Mucosa of descending colon (tissue), 3 donors: ENCODE results near the gene NUPR1. TPM values are rescaled to one million over a fixed set of nuclear protein-coding genes. Genes with fewer than 3 reads are reported as not detected.
"Not testable (repeated sequence)": the region's sequence is repeated elsewhere in the genome, so short reads cannot be mapped to it uniquely, and the experiment has no call there.

Experiments
- ATAC-seq: fragments of 200-7000 bp; cut with Tn5 transposase; one replicate; pipeline ENCODE4 v1.9.1; 2020; ENCODE audit warnings: mild to moderate bottlenecking, moderate library complexity
- DNase-seq, 3 donors: peaks; one replicate each; pipeline ENCODE4 v3.0.0-alpha.2; 2020
- H3K36me3 ChIP-seq: fragments of 200-600 bp; one replicate; pipeline ENCODE4 v1.8.0; 2021; ENCODE audit warnings: low read depth, mild to moderate bottlenecking
- H3K4me1 ChIP-seq: fragments of 200-600 bp; one replicate; pipeline ENCODE4 v1.8.0; 2021; ENCODE audit warnings: low read depth, mild to moderate bottlenecking
- H3K4me3 ChIP-seq: fragments of 200-600 bp; one replicate; pipeline ENCODE4 v1.8.0; 2021; ENCODE audit warnings: mild to moderate bottlenecking
- H3K9me3 ChIP-seq: fragments of 200-600 bp; one replicate; pipeline ENCODE4 v1.8.0; 2021; ENCODE audit warnings: mild to moderate bottlenecking
- CTCF ChIP-seq: fragments of 200-600 bp; IDR thresholded peaks from one replicate; pipeline ENCODE4 v1.8.0; 2022; ENCODE audit warnings: antibody characterized with exemption, mild to moderate bottlenecking
- intact Hi-C, 2 donors: fragments of 100-400 bp; cut with DNase I in 1 of 2; cut with micrococcal nuclease in 1 of 2; formaldehyde crosslinking; loops; one replicate each; pipeline versions ENCODE4 v1.11.0 to v1.11.1; 2022; cut with DNase I, micrococcal nuclease
- total RNA-seq, 3 donors: library from RNA; stranded (reverse); fragmentation: NEBNext Ultra II Directional in 2 of 3; extraction: Animal tissue kit (Norgen Biotek cat#: 25700) in 2 of 3; gene quantifications; one replicate each; pipeline versions ENCODE4 v1.2.1 to v1.2.4, GENCODE V29; 2021 to 2023
- donor health status: DM: no; HTN: no; CAD: no; lungs with moderate emphysema.
- donor health status: DM: no; HTN: no; CAD: no.
- donor health status: DM: no; HTN: yes; CAD: no.

NUPR1 gene
- total RNA-seq, 3 donors from 2014 or later = 51.7 to 145 (median 129) TPM

DNA sequence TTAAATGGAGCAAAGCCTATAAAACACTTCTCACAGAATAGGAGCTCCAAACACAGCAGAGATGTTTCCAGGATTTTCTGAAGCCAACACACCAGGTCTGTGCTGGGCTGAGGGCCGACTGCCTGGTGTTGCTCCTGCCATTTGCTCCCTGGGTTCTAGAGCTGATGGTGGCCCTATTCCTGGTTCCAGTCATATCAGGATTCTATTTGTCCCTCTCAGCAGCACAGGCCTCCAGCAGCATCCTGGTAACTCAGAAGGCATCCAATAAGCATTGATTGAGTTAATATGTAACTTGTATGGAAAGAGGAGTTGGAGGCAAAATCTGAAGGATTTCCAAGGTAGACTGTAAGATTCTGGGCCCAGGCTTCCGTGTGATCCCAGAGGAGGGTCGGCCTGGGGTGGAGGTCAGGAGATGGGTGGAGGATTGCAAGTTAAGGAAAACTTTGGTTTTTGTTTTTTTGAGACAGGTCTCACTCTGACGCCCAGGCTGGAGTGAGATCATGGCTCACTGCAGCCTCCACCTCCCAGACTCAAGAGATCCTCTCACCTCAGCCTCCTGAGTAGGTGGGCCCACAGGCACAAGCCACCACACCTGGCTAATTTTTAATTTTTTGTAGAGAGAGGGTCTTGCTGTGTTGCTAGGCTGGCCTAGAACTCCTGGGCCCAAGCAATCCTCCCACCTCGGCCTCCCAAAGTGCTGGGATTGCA is 5.7 kb downstream of the NUPR1 start:
- intact Hi-C loops = no loop called here
- TF ChIP-seq CTCF = no peak
- no peaks in the 10 kb centered on the region for H3K9me3 ChIP-seq
- no peaks in the 10 kb centered on the region for H3K36me3 ChIP-seq
- DNase-seq (no peak), ATAC-seq (peak; percentile 56)
- peaks cover 21% of the 10 kb centered on the region for H3K4me1 ChIP-seq
- no peak overlapping the region for H3K4me3 ChIP-seq

GRCh38 chr16:28531777-28532744 is 6.7 kb downstream of the NUPR1 start:
- H3K4me1 ChIP-seq = peaks cover 16% of the 10 kb centered on the region
- DNase-seq = peak; percentile 84 to 88 (median 87)
- no peak for TF ChIP-seq CTCF
- peak; percentile 96 for ATAC-seq
- intact Hi-C loops = no loop called here
- H3K36me3 ChIP-seq = no peaks in the 10 kb centered on the region
- H3K4me3 ChIP-seq = no peak overlapping the region
- H3K9me3 ChIP-seq = no peaks in the 10 kb centered on the region

GRCh38 chr16:28529124-28529523 is 9.7 kb downstream of the NUPR1 start:
- DNase-seq (no peak), ATAC-seq (no peak)
- peaks cover 14% of the 10 kb centered on the region for H3K4me1 ChIP-seq
- no peak overlapping the region for H3K4me3 ChIP-seq
- no peaks in the 10 kb centered on the region for H3K36me3 ChIP-seq
- no peak for TF ChIP-seq CTCF
- intact Hi-C loops = no loop called here
- H3K9me3 ChIP-seq = no peaks in the 10 kb centered on the region

DNA sequence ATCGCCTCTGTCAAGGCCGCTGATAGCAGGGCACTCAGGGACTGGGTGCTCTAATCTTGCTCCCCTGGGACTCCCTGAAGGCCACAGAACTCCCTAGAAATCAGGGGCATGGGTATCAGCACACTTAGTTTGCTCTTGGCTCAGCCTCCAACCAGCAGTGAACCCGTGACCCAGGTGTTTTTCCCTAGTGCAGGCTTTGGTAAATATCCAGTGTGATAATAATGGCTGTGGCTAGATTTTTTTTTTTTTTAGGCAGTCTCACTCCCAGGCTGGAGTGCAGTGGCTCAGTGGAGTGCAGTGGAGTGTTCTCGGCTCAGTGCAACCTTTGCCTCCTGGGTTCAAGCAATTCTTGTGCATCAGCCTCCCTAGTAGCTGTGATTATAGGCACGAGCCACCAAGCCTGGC is 10.3 kb downstream of the NUPR1 start:
- no peak for ATAC-seq
- no peaks in the 10 kb centered on the region for H3K36me3 ChIP-seq
- no peak overlapping the region for H3K4me3 ChIP-seq
- H3K4me1 ChIP-seq = peaks cover 14% of the 10 kb centered on the region
- H3K9me3 ChIP-seq = no peaks in the 10 kb centered on the region
- TF ChIP-seq CTCF = no peak
- no peak for DNase-seq
- intact Hi-C loops = no loop called here

- no peak for TF ChIP-seq CTCF
- no peak for DNase-seq
- ATAC-seq = no peak
- no peaks in the 10 kb centered on the region for H3K9me3 ChIP-seq
- peaks cover 11% of the 10 kb centered on the region for H3K4me1 ChIP-seq
- no peaks in the 10 kb centered on the region for H3K36me3 ChIP-seq
- H3K4me3 ChIP-seq = no peak overlapping the region
- intact Hi-C loops = no loop called here
Observed at GRCh38 chr16:28527985-28528384, 10.8 kb downstream of the NUPR1 start.

- ATAC-seq, intact Hi-C loops, H3K36me3 ChIP-seq, H3K4me1 ChIP-seq, H3K4me3 ChIP-seq, H3K9me3 ChIP-seq, DNase-seq: not testable (repeated sequence)
Observed at GRCh38 chr16:28527100-28527785, 11.5 kb downstream of the NUPR1 start.
